ENCODE results near the gene VPS39.

- TF ChIP-seq EZH2phosphoT487 (IDR thresholded peaks at IDR 0.05; ENCODE audit: borderline replicate concordance) = no peak
- TF ChIP-seq, protein P1, sequence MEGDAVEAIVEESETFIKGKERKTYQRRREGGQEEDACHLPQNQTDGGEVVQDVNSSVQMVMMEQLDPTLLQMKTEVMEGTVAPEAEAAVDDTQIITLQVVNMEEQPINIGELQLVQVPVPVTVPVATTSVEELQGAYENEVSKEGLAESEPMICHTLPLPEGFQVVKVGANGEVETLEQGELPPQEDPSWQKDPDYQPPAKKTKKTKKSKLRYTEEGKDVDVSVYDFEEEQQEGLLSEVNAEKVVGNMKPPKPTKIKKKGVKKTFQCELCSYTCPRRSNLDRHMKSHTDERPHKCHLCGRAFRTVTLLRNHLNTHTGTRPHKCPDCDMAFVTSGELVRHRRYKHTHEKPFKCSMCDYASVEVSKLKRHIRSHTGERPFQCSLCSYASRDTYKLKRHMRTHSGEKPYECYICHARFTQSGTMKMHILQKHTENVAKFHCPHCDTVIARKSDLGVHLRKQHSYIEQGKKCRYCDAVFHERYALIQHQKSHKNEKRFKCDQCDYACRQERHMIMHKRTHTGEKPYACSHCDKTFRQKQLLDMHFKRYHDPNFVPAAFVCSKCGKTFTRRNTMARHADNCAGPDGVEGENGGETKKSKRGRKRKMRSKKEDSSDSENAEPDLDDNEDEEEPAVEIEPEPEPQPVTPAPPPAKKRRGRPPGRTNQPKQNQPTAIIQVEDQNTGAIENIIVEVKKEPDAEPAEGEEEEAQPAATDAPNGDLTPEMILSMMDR (conservative IDR thresholded peaks at IDR 0.05; ENCODE audit: low read length) = no peak
These were observed 62.3 kb downstream of the VPS39 start for GRCh38 chr15:42145546-42146455.

Measured in Loucy (cell line).